GM19372 (cell line): ENCODE measurements around the gene DGKB.

ENCODE experiments used
- ATAC-seq: cut with Tn5 transposase; IDR thresholded peaks from one replicate; pipeline ENCODE4 v1.9.1; 2021; ENCODE audit warnings: mild to moderate bottlenecking, low read depth, moderate library complexity; ENCODE audit not compliant: unreplicated experiment

DGKB gene

DNA sequence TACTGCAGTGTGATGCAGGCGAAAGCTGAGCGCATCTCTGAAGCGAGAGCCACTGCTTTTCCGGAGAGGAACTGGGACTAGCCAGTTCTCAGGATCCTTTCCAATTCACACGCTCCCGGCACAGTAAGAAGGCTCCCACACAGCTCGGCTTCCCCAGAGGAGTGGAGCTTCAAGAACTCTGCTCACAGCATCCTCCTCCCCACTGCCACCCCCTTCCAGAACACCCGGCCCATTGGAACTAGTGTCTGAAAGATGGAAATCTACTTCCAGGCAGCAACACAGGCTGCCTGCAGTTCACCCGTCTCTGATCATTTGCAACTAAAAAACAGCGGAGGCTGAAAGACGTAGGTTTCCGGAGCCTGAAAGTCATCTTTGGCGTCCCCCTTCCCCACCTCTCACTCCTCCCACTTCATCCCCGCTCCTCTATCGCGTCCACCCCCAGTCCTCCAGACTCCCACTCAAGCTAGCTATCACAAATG, at the start of gene DGKB:
Gene DGKB (minus strand): TSS at position 163 of the 479 bp plus-strand sequence.
- ATAC-seq, result no peak

DNA sequence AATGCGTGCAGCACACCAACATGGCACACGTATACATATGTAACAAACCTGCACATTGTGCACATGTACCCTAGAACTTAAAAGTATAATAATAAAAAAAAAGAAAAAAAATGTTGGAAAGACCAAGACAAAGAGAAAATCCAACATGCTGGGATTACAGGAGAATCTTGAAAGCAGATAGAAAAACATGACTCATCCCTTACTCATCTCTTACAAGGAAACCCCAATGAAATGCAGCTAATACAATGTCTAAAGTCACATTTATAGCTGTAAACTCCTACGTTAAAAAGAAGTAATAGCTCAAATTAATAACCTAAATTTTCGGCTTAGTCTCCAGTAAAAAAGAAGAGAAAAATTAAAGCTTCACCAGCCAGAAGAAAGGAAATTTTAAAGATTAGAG, 47.5 kb upstream of the DGKB start:
- ATAC-seq, result no peak

DNA sequence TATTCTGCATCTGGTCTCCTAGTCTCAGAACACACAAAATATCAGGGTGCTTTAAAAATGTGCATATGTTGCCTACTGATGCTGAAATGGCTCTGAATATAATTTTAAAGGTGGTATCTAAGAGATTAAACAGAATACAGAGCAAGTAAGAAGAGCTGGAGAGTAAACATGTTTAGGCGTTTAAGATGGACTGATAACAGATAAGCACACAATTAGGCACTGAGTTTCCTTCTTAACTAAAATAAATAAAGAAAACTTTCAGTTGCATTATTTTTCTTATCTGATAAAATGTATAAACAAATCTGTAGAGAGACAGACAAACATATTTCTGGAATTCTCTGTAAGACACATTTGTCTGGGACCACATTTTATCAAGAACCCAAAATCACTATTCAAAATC, 35.6 kb upstream of the DGKB start:
- ATAC-seq, result no peak

DNA sequence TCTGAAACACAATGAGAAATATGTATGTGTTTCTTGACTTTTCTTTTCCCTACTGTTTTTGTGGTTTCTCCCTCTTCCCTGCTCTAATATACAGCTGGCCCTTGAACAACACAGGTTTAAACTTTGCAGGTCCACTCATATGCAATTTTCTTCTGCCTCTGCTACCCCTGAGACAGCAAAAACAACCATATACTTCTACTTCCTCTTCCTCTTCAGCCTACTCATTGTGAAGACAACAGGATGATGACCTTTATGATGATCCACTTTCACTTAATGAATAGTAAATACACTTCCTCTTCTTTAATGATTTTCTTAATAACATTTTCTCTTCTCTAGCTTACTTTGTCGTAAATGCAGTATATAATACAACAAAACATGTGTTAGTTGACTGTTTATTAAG, 35.0 kb upstream of the DGKB start:
- no peak for ATAC-seq

DNA sequence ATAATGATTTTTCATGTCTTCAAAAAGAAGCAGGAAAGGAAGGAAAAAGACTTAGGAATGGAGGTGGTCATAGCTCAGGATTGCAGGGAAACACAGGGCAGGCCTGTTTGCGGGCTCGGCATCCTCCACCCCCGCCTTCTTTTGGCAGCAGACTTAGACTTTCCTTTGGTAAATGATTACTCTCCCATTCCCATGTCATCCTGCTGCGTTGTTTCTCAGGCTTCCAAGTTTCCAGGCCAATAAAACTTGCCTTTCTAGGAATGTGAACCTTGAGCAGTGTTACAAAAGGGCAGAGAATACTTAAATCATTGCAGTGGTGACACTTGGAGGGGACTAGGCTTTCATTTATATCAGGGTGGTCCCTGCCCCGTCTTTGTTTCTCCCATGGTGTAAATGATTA, 34.0 kb upstream of the DGKB start:
- ATAC-seq, result no peak

DNA sequence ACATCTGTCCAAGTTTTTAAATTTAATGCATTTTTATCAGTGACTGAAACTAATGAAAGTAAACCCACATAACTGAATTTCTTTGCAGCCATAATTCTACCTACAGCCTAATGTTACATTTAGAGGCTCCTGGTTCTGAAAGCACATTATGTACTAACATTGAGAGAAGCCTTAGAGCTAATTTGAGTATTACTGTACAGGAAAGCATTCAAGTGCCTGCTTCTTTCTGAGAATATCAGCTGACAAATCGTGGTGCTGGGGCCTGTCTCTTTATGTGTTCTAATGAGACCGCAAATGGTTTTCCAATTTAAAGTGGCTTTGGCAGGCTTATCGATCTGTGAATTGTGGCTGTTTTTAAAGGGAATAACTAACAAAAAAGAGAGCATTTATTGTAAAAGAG, 32.3 kb upstream of the DGKB start:
- ATAC-seq, result no peak

DNA sequence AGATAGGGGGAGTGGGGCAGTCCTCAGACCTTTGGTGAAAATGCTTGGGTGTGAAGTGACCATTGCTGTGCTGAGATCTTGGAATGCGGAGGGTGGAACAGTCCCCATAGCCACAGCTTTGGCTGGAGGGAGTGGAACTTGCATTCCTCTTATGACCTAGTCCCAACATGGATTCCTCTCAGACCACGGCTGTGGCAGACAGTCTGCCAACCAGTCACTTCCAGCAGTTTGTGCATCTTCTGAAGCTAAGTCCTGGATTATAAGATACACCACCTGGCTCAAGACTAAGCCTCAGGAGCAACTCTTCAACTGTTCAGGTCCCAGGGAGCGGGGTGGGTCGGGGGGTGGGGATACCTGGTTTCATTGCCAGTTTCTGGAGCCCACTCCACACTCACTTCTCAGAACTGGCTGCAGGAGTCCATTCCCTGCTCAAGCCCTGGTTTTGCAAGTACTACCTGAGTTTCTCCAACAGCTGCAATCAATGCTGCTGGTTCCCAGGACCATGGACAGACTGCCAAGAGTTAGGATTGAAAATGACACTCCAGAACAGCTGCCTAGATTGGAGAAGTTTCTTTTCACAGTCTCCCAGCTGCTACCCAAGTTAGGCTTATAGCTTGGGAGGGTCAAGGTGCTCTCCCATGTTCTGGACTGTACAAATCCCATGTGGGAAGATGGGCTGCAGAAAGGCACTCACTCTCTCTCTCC, 29.1 kb upstream of the DGKB start:
- no peak for ATAC-seq

DNA sequence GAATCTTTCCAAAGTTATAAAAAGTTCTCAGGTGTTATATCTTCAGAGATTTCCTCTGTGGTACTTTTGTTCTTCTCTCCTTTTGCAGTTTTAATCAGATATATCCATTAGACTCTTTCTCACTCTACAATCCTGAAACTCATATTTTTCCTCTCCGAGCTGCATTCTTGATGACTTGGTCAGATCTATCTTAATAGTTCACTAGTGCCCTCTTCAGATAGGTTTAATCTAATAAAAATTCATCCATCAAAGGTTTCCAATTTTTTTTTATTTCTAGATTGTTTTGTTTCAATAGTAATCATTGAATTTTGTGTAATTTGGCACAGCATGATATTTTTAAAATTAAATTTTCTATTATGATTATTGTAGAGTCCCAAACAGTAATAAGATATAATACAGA, 21.8 kb upstream of the DGKB start:
- ATAC-seq, result no peak

DNA sequence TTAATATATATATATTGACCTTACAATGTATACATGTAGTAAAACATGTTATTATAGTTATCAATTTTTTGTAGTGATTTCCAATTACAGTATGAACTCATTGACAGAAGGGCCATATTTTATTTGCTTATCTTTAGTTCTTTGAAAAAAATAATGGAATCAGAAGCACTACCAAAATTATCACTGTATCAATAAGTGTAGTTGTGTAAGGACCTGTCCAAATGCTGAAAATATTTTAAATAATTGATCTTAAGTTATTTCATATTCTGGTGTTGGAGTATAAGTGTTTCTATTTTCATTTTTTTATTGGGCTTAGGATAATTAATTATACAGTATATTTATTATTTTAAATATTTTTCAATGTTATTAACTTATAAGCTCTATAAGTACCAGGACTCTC, 8.5 kb upstream of the DGKB start:
- no peak for ATAC-seq

DNA sequence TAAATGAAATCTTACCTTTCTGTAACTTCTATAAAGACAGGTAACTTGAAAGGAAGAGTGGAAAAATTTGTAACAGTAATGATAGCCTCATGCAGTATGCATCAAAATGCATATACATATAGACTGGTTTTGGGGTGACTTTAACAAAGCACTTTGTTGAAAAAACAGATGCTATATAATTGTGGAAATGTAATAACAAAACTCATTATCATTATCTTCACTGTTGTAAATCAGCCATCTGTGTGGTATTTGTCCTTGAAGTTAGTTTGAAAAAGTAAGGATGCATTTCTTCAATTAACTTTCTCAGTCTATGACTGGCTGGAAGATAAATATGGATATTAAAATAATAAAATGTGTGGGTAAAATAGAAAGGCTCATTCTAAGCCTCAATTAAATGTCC, 6.1 kb upstream of the DGKB start:
- no peak for ATAC-seq

DNA sequence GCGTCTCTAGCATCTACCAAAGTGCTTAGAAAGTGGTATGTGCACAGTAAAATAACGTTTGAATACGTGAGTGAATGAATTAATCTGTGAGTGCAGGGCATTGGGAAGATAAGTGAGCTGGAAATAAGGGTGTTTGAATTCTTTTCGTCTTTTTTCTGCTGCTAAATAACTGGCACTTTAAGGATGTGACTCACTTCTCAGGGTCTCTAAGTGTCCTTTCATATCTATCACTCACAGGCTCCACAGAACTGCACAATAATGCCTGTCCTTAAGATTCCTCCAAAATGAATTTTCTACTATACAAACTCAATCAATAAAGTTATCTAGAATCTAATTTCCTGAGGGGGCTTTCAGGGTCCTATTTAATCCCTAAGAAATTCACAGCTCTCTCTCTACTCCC, 3.2 kb upstream of the DGKB start:
- no peak for ATAC-seq

DNA sequence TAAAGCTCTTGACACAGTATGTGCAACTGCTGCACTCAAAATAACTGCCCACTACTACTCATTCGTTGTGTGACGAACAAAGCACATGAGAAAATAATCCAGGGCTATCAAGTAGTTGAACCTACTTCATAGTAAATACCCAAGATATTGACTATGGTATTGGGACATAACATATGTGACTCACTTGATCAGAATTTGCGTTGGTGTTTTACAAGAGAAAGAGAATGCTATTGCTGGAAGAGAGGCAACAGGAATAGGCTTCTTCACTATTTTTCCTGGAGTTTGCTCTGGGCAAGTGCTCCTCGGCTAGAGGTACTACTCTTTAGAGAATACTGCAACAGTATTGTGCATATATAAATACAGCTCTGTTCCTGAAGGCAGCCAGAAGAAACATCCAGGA, 2.5 kb downstream of the DGKB start:
- no peak for ATAC-seq

DNA sequence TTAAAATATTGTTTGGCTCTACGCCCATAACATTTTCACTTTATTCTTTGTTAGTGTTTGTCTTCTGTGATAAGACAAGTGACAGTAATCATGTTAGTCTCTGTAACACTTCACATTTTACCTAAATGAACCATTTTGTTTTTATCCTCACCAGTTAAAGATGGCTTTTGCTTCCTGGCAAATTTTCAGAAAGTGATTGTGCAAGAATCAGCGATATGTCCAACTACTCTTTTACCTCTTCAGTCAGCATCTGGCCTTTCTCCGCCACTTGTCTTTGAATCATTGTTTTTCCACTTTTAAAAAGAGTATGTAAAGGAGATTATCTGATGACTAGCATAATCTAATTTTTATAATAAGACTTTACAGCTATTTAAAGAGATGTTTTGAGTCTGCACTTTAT, 3.5 kb downstream of the DGKB start:
- no peak for ATAC-seq

DNA sequence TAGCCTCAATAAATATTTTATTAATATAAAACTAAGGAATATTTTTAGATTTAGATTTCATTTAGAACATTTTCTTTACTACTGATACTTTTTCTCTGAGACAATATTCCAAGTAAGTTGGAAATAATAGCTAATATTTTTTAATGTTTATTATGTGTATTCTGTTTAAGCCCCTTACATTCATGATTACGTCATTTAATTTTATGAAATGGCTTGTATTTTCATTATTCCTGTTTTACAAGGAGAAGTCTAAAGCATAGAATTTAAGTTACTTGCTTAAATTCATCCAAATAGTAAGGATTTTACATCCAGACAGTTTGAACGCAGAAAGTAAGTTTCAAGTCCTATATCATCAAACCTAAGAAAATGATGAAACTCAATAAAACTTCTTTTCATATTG, 6.1 kb downstream of the DGKB start:
- ATAC-seq, result no peak

DNA sequence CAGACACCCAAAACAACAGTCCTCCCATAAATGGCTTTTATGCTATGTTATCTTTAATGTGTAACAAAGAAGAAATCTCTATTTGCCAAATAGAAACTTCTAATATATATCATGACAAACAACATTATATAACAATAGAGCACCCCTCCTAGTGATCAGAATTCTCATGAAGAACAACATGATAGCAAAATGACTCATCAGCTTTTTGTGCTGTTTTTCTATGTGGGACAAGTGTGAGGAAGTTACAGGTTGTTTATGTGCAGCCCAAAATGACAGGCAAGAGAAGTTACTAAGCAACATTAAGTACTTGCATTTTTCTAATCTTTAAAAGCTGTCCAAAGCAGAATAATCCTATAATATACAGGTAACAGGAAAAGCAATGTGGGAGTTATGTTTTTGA, 7.7 kb downstream of the DGKB start:
- no peak for ATAC-seq

DNA sequence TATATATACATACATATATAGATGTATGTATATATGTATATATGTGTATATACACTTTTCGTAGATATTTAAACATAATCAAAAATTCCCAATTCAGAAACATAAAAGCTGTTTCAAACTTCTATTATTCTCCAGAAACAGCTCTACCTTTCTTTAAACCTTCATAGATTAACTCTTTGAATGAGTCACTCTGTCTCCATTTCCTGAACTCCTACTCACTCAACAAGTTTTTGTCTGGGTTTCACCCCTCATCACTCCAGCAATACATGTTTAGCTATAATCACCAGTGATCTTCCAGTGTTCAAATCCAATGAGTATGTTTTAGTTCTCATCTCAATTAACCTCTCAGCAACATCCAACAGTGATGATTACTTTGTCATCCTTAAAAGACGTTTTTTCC, 9.6 kb downstream of the DGKB start:
- no peak for ATAC-seq

DNA sequence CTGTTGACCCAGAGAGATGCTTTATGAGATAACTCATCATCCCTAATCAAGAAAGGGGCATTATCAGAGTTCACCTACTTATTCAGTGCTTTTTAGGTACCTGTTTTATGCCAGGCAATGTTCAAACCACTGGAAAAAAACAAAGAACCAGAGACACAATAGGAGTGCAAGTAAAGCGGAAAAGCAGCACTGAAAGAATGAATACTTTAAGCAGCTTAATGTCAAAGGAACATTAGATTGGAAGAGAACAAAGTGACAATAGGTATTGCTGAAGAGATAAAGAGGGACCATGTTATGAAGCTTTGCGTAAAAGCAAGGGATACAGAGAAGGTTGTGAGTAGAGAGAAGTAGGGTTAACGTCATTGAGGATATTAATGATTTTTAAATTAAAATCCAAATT, 11.3 kb downstream of the DGKB start:
- no peak for ATAC-seq

DNA sequence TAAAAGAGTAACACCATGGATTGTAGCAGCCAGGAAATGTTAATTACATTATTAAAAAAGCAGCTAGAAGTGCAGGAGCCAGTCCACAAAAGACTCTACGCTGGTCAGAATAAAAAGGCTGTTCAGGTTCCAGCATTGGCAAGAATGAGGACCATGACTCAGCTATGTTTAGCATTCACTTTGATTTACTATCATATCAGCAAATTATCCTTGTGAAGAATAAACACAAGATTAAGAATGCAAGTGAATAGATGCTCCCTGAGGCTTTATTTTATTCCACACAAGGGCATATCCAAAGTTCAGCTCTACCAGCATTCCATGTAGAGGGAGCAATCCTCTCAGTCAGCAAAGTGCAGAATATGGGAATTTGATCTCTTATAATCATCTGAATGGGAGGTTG, 13.6 kb downstream of the DGKB start:
- no peak for ATAC-seq

DNA sequence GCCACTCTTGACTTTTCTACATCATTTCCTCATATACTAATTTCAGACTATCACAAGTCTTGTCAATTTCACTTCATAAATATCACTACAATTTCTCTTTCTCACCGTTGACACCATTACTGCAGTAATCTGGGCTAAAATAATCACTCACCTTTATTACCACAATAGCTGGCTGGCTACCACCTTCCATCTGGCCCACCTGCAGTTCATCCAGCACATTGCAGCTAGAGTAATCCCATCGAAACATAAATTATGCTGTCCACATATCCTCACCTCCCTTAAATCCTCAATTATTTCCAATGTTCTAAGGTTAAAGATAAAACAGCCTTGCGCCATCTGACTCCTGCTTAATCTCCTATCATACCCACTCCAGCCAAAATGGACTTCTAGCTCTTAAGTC, 16.0 kb downstream of the DGKB start:
- ATAC-seq, result no peak

DNA sequence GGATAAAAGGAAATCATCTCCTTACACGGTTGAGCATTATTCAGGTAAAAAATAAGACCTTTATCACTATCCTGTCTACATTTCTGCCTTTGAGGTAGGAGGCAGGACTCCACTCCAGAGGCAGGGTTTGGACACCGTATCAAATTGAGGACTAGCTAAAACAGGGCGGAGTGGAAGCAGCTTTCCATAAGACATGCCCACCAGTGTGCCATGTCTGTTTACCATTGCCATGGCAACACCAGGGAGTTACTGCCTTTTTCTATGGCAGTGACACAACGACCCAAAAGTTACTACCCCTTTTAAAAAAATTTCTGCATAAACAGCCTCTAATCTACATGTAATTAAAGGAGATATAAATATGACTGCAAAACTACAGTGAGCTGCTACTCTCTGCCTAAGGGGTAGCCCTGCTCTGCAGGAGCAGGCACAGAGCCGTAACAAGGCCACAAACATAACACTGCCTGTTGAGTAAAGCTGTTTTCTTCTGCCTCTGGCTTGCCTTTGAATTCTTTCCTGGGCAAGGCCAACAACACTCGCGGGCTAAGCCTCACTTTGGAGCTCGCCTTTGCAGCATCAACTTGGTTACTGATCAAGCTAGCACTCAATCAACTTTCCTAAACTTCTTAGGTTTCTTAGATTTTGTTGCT, 26.5 kb downstream of the DGKB start:
- ATAC-seq, result no peak

DNA sequence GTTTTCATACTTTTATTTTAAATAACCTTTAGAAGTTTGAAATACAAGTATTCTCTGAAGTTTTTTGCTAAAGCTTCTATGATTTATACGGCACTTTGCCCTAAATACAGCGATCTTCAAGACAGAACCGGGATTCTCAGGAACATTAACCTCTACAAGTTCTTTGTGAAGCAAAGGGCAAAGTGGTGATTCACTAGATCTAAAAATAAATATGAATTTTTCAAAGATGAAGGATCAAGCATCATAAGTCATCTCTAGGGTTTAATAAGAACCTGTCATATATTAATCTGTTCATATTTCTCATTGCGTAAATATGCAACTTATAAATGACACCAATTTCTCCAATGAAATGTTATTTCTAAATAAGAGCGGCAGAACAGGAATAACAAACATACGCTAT, 30.7 kb downstream of the DGKB start:
- ATAC-seq, result no peak

DNA sequence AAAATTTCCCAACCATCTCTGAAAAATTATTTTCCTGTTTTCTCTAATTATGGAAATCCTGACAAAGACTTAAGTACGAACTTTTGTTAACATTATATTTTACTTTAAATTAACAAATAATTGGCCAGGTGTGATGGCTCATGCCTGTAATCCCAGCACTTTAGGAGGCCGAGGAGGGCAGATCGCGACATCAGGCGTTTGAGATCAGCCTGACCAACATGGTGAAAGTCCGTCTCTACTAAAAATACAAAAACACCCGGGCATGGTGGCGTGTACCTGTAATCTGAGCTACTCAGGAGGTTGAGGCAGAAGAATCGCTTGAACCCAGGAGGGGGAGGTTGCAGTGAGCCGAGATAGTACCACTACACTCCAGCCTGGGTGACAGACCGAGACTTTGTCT, 32.2 kb downstream of the DGKB start:
- ATAC-seq, result no peak
